H9 (cell line): Measurements from ENCODE around the gene SPDYC. TPM values are rescaled to one million over a fixed set of nuclear protein-coding genes. Genes with fewer than 3 reads are reported as not detected.

Source experiments
- DNase-seq: peaks from one replicate; pipeline ENCODE4 v3.0.0-alpha.2; 2017
- H2AFZ ChIP-seq: one replicate; pipeline ENCODE4 v1.6.1; 2013; ENCODE audit warnings: mild to moderate bottlenecking, low read length, control low read depth, moderate library complexity
- H2AK5ac ChIP-seq: 2 replicates; pipeline ENCODE4 v1.6.1; 2013; ENCODE audit warnings: low read length, control low read depth, mixed read lengths; ENCODE audit not compliant: insufficient read length
- H2BK120ac ChIP-seq: one replicate; pipeline ENCODE4 v1.6.1; 2013; ENCODE audit warnings: low read depth, mild to moderate bottlenecking, low read length, control low read depth, inconsistent platforms; ENCODE audit not compliant: poor library complexity, severe bottlenecking
- H2BK12ac ChIP-seq: 2 replicates; pipeline ENCODE4 v1.6.1; 2013; ENCODE audit warnings: low read length, control low read depth, mixed read lengths, low read depth; ENCODE audit not compliant: insufficient read length
- H2BK15ac ChIP-seq: 2 replicates; pipeline ENCODE4 v1.6.1; 2013; ENCODE audit warnings: low read depth, low read length, control low read depth
- H2BK20ac ChIP-seq: one replicate; pipeline ENCODE4 v1.6.1; 2013; ENCODE audit warnings: low read depth, mild to moderate bottlenecking, low read length, control low read depth, inconsistent platforms; ENCODE audit not compliant: poor library complexity, severe bottlenecking
- H2BK5ac ChIP-seq: 2 replicates; pipeline ENCODE4 v1.6.1; 2013; ENCODE audit warnings: low read length, control low read depth, mixed read lengths; ENCODE audit not compliant: insufficient read length
- H3K14ac ChIP-seq: 2 replicates; pipeline ENCODE4 v1.6.1; 2013; ENCODE audit warnings: low read length, control low read depth; ENCODE audit not compliant: insufficient read depth
- H3K18ac ChIP-seq: 2 replicates; pipeline ENCODE4 v1.6.1; 2013; ENCODE audit warnings: low read depth, mild to moderate bottlenecking, mixed read lengths, low read length, control low read depth; ENCODE audit not compliant: insufficient read length
- H3K23ac ChIP-seq: 2 replicates; pipeline ENCODE4 v1.6.1; 2013; ENCODE audit warnings: low read length, control low read depth, mixed read lengths, low read depth; ENCODE audit not compliant: insufficient read length
- H3K23me2 ChIP-seq: 2 replicates; pipeline ENCODE4 v1.6.1; 2013; ENCODE audit warnings: low read depth, mild to moderate bottlenecking, mixed read lengths, low read length, control low read depth; ENCODE audit not compliant: insufficient read length, poor library complexity, severe bottlenecking
- H3K27ac ChIP-seq: 2 replicates; pipeline ENCODE4 v1.5.1; 2013; ENCODE audit warnings: low read length, control low read depth, mixed read lengths, low read depth; ENCODE audit not compliant: insufficient read length
- H3K27me3 ChIP-seq: 2 replicates; pipeline ENCODE4 v1.6.1; 2013; ENCODE audit warnings: low read length, control low read depth, inconsistent platforms; ENCODE audit not compliant: insufficient read depth
- H3K4ac ChIP-seq: 2 replicates; pipeline ENCODE4 v1.6.1; 2013; ENCODE audit warnings: low read depth, mild to moderate bottlenecking, control low read depth, inconsistent platforms, low read length, moderate library complexity
- H3K4me1 ChIP-seq: 2 replicates; pipeline ENCODE4 v1.6.1; 2013; ENCODE audit warnings: low read length, control low read depth, inconsistent platforms; ENCODE audit not compliant: insufficient read depth
- H3K4me2 ChIP-seq: 2 replicates; pipeline ENCODE4 v1.6.1; 2013; ENCODE audit warnings: low read length, control low read depth, mixed read lengths; ENCODE audit not compliant: insufficient read length, insufficient read depth
- H3K56ac ChIP-seq: 2 replicates; pipeline ENCODE4 v1.6.1; 2013; ENCODE audit warnings: low read depth, mild to moderate bottlenecking, mixed read lengths, low read length, control low read depth; ENCODE audit not compliant: insufficient read length
- H3K79me1 ChIP-seq: 2 replicates; pipeline ENCODE4 v1.6.1; 2013; ENCODE audit warnings: low read depth, mild to moderate bottlenecking, moderate library complexity, low read length, control low read depth, inconsistent platforms; ENCODE audit not compliant: insufficient read depth, poor library complexity, severe bottlenecking
- H3K79me2 ChIP-seq: 2 replicates; pipeline ENCODE4 v1.6.1; 2013; ENCODE audit warnings: low read length, control low read depth, inconsistent platforms; ENCODE audit not compliant: insufficient read depth
- H3K9ac ChIP-seq: 2 replicates; pipeline ENCODE4 v1.6.1; 2013; ENCODE audit warnings: low read length, control low read depth, mixed read lengths; ENCODE audit not compliant: insufficient read length; ENCODE audit errors: extremely low read depth
- H3K9me3 ChIP-seq: one replicate; pipeline ENCODE4 v1.6.1; 2013; ENCODE audit warnings: low read depth, low read length, inconsistent platforms; ENCODE audit not compliant: control insufficient read depth
- H3T11ph ChIP-seq: one replicate; pipeline ENCODE4 v1.6.1; 2013; ENCODE audit warnings: mild to moderate bottlenecking, low read length, control low read depth, inconsistent platforms
- H4K20me1 ChIP-seq: one replicate; pipeline ENCODE4 v1.6.1; 2013; ENCODE audit not compliant: control insufficient read depth, insufficient read length, insufficient read depth
- H4K5ac ChIP-seq: 2 replicates; pipeline ENCODE4 v1.6.1; 2013; ENCODE audit warnings: low read depth, mild to moderate bottlenecking, mixed read lengths, low read length, control low read depth; ENCODE audit not compliant: insufficient read length
- H4K8ac ChIP-seq: replicated peaks from 2 replicates; pipeline ENCODE4 v1.6.1; 2013; ENCODE audit warnings: low read length, control low read depth, mixed read lengths, low read depth; ENCODE audit not compliant: insufficient read length
- H4K91ac ChIP-seq: 2 replicates; pipeline ENCODE4 v1.6.1; 2013; ENCODE audit warnings: low read depth, mild to moderate bottlenecking, moderate library complexity, mixed read lengths, low read length, control low read depth; ENCODE audit not compliant: insufficient read length
- H3K27ac Mint-ChIP-seq, 3 experiments: 2 replicates in 2 of 3; 3 replicates in 1 of 3; pipeline ENCODE4 v1.8.0; 2020 to 2021; ENCODE audit warnings: mixed read lengths in 3 of 3, mild to moderate bottlenecking in 1 of 3, moderate library complexity in 1 of 3
- H3K27me3 Mint-ChIP-seq: 2 replicates; pipeline ENCODE4 v1.8.0; 2021; ENCODE audit warnings: low read depth, mild to moderate bottlenecking, moderate library complexity, mixed read lengths
- H3K36me3 Mint-ChIP-seq, 3 experiments: 2 replicates in 2 of 3; 3 replicates in 1 of 3; pipeline ENCODE4 v1.8.0; 2020 to 2021; ENCODE audit warnings: low read depth in 3 of 3, mixed read lengths in 3 of 3; ENCODE audit not compliant: insufficient read depth in 1 of 3
- H3K4me1 Mint-ChIP-seq, 2 experiments: 2 replicates each; pipeline ENCODE4 v1.8.0; 2020; ENCODE audit warnings: mixed read lengths in 2 of 2
- H3K4me3 Mint-ChIP-seq, 2 experiments: 2 replicates in 1 of 2; 3 replicates in 1 of 2; pipeline ENCODE4 v1.8.0; 2020 to 2021; ENCODE audit warnings: mild to moderate bottlenecking in 2 of 2, mixed read lengths in 2 of 2, moderate library complexity in 1 of 2
- H3K9me3 Mint-ChIP-seq, 2 experiments: 2 replicates in 1 of 2; 3 replicates in 1 of 2; pipeline ENCODE4 v1.8.0; 2020; ENCODE audit warnings: mild to moderate bottlenecking in 2 of 2, mixed read lengths in 2 of 2, moderate library complexity in 1 of 2
- CTCF ChIP-seq: fragments of 200-600 bp; sonication (generic); conservative IDR thresholded peaks from 3 replicates; pipeline ENCODE4 v1.8.0; 2021; ENCODE audit warnings: antibody characterized with exemption, mild to moderate bottlenecking
- WGBS: extraction: QIAGEN DNeasy Blood & Tissue Kit; methylation state at CpG from one replicate; pipeline ENCODE4 v1.1.7; 2013; ENCODE audit warnings: missing lambda C conversion rate, low lambda C conversion rate, mixed read lengths; ENCODE audit not compliant: insufficient read length; ENCODE audit errors: extremely low coverage; 5-methylcytosine and 5-hydroxymethylcytosine counted together
- total RNA-seq: library from RNA; stranded (reverse); gene quantifications from 2 replicates; pipeline ENCODE4 v1.2.1, GENCODE V29; 2021

The SPDYC gene
- total RNA-seq, 1 experiment from 2014 or later, result 0.61 TPM

DNA sequence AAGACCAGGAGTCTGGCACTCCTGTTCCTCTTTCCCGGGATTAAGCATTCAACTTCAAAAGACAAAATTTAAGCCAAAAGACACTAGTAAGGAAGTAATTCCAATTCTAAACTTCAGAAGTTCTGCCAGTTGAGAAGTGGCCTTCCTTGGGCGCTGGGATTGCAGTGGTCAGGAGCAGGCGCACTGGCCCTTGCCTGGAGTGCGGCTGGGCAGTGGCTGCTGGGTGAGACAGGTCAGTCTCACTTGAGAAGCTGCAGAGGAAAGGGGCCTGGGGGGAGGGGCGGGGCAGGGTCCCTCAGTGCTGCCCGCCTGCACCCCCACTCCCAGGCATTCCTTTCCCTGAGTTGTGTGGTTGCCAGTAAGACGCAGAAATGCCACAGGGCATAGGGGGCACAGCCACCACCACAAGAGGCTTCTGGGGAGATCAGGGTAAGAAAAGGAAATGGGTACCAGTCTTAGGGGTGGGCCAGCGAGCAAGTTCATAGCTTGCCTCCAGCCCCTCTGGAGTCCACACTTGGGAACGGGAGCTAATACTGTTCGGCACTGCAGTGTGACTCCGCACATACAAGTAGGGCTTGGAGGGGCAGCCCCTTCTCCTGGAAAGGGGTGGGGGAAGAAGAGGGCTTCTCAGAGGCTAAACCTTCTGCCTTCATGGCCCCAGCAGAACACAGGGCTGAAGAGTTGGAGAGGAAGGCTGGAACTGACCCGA is 42.4 kb upstream of the SPDYC start:
- Histone ChIP-seq H3K14ac (no peak overlapping the region), H3K23me2 (no peaks in the 10 kb centered on the region), H3K9ac (no peak overlapping the region), H3K79me1 (peaks cover 5% of the 10 kb centered on the region), H2BK20ac (no peak overlapping the region), H3K27me3 (no peaks in the 10 kb centered on the region), H3K4ac (no peak overlapping the region), H3K79me2 (peaks cover 3% of the 10 kb centered on the region; the same call in 1 of the 2 replicates), H3K18ac (no peak overlapping the region), H3K56ac (no peak overlapping the region), H2AK5ac (no peak overlapping the region), H3K4me2 (no peak overlapping the region), H4K20me1 (no peaks in the 10 kb centered on the region), H3K27ac (no peak overlapping the region), H2BK5ac (no peak overlapping the region), H2BK12ac (no peak overlapping the region), H4K91ac (no peak overlapping the region), H4K8ac (no peak overlapping the region), H4K5ac (no peak overlapping the region), H2BK120ac (no peak overlapping the region), H3K4me1 (no peaks in the 10 kb centered on the region), H2AFZ (no peak overlapping the region), H3K9me3 (no peaks in the 10 kb centered on the region), H3T11ph (no peak overlapping the region), H3K23ac (no peak overlapping the region), H2BK15ac (no peak overlapping the region)
- no peak overlapping the region for H3K27ac Mint-ChIP-seq
- peaks cover 13 to 64% (median 56%) of the 10 kb centered on the region in 3 experiments; a peak in 6 of 7 replicates for H3K36me3 Mint-ChIP-seq
- DNase-seq, result no peak
- H3K9me3 Mint-ChIP-seq, result no peaks in the 10 kb centered on the region
- WGBS, result no CpG with 5 or more reads among the region's 12 CpGs
- TF ChIP-seq CTCF, result no peak
- no peaks in the 10 kb centered on the region for H3K27me3 Mint-ChIP-seq
- H3K4me1 Mint-ChIP-seq, result peaks cover 0 to 4% of the 10 kb centered on the region in 2 experiments; a peak in 2 of 4 replicates
- H3K4me3 Mint-ChIP-seq, result no peak overlapping the region; a peak in 1 of 5 replicates
